ENCODE measurements around the gene GRIN2A.

The GRIN2A gene

GRCh38 chr16:10121491-10121890, 60.7 kb downstream of the GRIN2A start:
- TF ChIP-seq REST (IDR thresholded peaks at IDR 0.05; ENCODE audit: insufficient replicate concordance, low read depth) (no peak), CTCF (IDR thresholded peaks at IDR 0.05; ENCODE audit: insufficient read depth, low read length) (no peak), GABPA (IDR thresholded peaks at IDR 0.05; ENCODE audit: low read depth) (no peak), SPI1 (IDR thresholded peaks at IDR 0.05; ENCODE audit: borderline replicate concordance, low read depth) (no peak), POLR2AphosphoS5 (IDR thresholded peaks at IDR 0.05; ENCODE audit: low read depth) (no peak)
- no peak for DNase-seq (ENCODE audit: low read depth in 1 of 2, low spot score in 1 of 2)
- peaks cover 2% of the 10 kb centered on the region for H3K27me3 ChIP-seq (ENCODE audit: insufficient read depth, poor library complexity, severe bottlenecking)
- no peak overlapping the region for H3K27ac ChIP-seq (replicated peaks)
- no peak overlapping the region for H3K4me3 ChIP-seq (replicated peaks; ENCODE audit: insufficient read depth, low read length)

DNA sequence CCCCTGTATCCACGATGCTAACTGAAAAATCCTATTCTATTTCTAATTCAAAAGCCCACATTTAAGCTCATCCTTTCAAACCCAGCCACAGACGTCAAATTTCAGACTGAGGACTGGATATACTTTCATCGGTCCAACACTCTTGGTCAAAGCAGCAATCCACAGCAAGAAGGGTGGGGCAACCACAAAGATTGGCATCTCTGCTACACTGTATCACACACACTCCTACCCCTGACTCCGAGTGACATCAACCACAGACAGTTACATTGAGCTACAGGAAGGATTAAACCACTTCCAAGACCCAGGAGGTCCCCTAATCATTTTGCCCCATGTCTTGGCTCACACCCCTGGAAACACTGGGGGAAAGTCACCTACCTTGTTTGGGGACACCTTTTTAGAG, 61.3 kb downstream of the GRIN2A start:
- H3K27me3 ChIP-seq (ENCODE audit: insufficient read depth, poor library complexity, severe bottlenecking) = peaks cover 2% of the 10 kb centered on the region
- no peak overlapping the region for H3K4me3 ChIP-seq (replicated peaks; ENCODE audit: insufficient read depth, low read length)
- no peak for DNase-seq (ENCODE audit: low read depth in 1 of 2, low spot score in 1 of 2)
- TF ChIP-seq POLR2AphosphoS5 (IDR thresholded peaks at IDR 0.05; ENCODE audit: low read depth) (no peak), SPI1 (IDR thresholded peaks at IDR 0.05; ENCODE audit: borderline replicate concordance, low read depth) (no peak), REST (IDR thresholded peaks at IDR 0.05; ENCODE audit: insufficient replicate concordance, low read depth) (no peak), GABPA (IDR thresholded peaks at IDR 0.05; ENCODE audit: low read depth) (no peak), CTCF (IDR thresholded peaks at IDR 0.05; ENCODE audit: insufficient read depth, low read length) (no peak)
- no peak overlapping the region for H3K27ac ChIP-seq (replicated peaks)

DNA sequence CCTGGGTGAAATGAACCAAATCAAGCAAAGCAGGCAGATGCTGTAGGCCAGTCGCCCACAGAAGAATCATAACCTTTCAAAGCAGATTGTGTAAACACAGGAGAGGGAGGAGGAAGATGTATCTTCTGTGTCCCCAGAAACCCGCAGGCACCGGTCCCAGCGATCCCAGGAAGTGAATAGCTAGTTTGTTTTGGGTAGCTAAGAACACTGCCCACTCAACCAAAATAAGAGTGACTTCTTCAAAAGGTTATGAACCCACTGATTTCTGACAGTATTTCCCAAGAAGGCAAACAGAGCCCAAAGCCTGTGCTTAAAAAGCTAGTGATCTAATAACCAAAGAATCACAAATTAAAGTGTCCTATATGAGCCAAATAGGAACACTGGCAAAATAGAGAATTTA, 67.8 kb downstream of the GRIN2A start:
- TF ChIP-seq CTCF (IDR thresholded peaks at IDR 0.05; ENCODE audit: insufficient read depth, low read length) (no peak), GABPA (IDR thresholded peaks at IDR 0.05; ENCODE audit: low read depth) (no peak), REST (IDR thresholded peaks at IDR 0.05; ENCODE audit: insufficient replicate concordance, low read depth) (no peak), SPI1 (IDR thresholded peaks at IDR 0.05; ENCODE audit: borderline replicate concordance, low read depth) (no peak), POLR2AphosphoS5 (IDR thresholded peaks at IDR 0.05; ENCODE audit: low read depth) (no peak)
- no peak overlapping the region for H3K27ac ChIP-seq (replicated peaks)
- DNase-seq (ENCODE audit: low read depth in 1 of 2, low spot score in 1 of 2) = no peak
- H3K4me3 ChIP-seq (replicated peaks; ENCODE audit: insufficient read depth, low read length) = no peak overlapping the region
- H3K27me3 ChIP-seq (ENCODE audit: insufficient read depth, poor library complexity, severe bottlenecking) = no peaks in the 10 kb centered on the region

Data from HL-60 (cell line).